MM.1S (cell line): ENCODE measurements around the gene RNF214.

Experiments
- EZH2 ChIP-seq: fragments of 300-600 bp; sonication (generic); optimal IDR thresholded peaks from 2 replicates; pipeline ENCODE3; 2017; ENCODE audit warnings: low read depth, mild to moderate bottlenecking, antibody characterized with exemption, low read length, mixed read lengths
- EZH2phosphoT487 ChIP-seq: fragments of 300-600 bp; sonication (generic); IDR thresholded peaks from 2 replicates; pipeline ENCODE4 v1.6.1; 2018; ENCODE audit warnings: antibody characterized with exemption, low read length
- TF ChIP-seq, protein P1 (sequence below): fragments of 300-600 bp; sonication (generic); IDR thresholded peaks from 2 replicates; pipeline ENCODE4 v1.5.1; 2016; ENCODE audit warnings: antibody characterized with exemption, low read length, mixed read lengths

DNA sequence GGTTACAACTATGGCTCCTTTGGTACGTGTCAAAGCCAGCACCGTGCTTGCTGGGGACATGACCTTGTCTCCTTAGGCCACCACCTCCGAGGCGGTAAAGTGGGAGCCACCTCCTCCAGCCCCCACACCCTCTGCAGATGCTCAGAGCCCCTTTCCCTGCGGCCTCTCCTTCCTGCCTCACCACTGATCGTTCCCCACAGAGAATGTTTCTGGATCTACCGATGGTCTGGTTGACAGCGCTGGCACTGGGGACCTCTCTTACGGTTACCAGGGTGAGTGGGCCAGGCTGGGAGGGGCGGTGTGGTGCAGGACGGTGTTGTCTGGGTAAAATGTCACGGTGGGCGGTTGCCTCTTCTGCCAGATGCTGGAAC lies 45.1 kb upstream of the RNF214 start:
- TF ChIP-seq, protein P1, sequence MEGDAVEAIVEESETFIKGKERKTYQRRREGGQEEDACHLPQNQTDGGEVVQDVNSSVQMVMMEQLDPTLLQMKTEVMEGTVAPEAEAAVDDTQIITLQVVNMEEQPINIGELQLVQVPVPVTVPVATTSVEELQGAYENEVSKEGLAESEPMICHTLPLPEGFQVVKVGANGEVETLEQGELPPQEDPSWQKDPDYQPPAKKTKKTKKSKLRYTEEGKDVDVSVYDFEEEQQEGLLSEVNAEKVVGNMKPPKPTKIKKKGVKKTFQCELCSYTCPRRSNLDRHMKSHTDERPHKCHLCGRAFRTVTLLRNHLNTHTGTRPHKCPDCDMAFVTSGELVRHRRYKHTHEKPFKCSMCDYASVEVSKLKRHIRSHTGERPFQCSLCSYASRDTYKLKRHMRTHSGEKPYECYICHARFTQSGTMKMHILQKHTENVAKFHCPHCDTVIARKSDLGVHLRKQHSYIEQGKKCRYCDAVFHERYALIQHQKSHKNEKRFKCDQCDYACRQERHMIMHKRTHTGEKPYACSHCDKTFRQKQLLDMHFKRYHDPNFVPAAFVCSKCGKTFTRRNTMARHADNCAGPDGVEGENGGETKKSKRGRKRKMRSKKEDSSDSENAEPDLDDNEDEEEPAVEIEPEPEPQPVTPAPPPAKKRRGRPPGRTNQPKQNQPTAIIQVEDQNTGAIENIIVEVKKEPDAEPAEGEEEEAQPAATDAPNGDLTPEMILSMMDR, result no peak
- TF ChIP-seq EZH2 (no peak), EZH2phosphoT487 (no peak)
